ENCODE data around the gene KCNQ1. TPM values are rescaled to one million over a fixed set of nuclear protein-coding genes. Genes with fewer than 3 reads are reported as not detected.

Gene KCNQ1
- total and polyA plus RNA-seq, 2 of the 13 experiments (the other 11 are each of a cell fraction or from before 2014, with no cell fraction given) = 0.02 to 0.08 TPM

DNA sequence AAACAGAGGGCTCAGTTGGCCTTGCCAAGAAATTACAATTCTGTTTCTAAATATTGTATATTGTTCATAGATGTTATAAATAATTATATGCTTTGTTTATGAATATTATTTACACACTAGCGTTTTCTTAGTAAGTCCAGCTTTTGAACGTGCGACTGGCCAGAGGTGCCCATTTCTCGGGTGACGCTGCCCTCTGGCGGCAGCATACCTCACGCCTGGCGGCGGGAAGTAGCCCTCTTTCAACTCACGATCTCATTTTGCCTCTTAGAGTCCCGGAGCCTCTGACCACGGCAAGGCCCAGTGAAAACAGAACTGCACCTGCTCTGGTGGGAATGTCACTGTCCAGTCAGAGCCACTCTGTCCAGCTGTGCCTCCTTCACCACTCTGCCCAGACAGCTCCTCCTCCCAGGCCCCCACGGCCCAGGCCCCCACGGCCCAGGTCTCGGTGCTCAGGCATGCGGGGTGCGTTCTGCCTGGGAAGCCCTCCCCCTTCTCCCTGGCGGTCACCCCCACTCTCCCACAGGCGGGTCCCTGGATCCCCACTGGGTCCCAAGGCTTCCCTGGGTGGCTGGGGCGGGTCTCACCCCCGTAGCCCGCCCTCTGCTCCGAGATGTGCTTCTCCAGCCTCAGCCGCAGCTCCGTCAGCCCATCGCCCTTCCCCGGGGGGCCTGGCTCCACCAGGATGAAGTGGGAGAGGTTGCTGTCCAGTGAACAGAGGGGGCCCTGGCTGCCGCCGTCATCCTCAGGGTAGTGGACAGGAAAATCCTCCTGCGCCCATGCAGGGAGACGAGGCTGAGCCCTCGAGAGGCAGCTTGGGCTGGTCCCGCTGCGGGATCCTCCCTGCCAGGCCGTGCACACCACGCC, 24.9 kb upstream of the KCNQ1 start (continued):
- TF ChIP-seq, protein P1, sequence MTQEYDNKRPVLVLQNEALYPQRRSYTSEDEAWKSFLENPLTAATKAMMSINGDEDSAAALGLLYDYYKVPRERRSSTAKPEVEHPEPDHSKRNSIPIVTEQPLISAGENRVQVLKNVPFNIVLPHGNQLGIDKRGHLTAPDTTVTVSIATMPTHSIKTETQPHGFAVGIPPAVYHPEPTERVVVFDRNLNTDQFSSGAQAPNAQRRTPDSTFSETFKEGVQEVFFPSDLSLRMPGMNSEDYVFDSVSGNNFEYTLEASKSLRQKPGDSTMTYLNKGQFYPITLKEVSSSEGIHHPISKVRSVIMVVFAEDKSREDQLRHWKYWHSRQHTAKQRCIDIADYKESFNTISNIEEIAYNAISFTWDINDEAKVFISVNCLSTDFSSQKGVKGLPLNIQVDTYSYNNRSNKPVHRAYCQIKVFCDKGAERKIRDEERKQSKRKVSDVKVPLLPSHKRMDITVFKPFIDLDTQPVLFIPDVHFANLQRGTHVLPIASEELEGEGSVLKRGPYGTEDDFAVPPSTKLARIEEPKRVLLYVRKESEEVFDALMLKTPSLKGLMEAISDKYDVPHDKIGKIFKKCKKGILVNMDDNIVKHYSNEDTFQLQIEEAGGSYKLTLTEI (CRISPR knock-in tag; conservative IDR thresholded peaks at IDR 0.05) = no peak
- TF ChIP-seq SRSF9 (IDR thresholded peaks at IDR 0.05; ENCODE audit: borderline replicate concordance, insufficient read depth, low read depth, low read length, poor library complexity, severe bottlenecking) = no peak
- TF ChIP-seq, protein P2, sequence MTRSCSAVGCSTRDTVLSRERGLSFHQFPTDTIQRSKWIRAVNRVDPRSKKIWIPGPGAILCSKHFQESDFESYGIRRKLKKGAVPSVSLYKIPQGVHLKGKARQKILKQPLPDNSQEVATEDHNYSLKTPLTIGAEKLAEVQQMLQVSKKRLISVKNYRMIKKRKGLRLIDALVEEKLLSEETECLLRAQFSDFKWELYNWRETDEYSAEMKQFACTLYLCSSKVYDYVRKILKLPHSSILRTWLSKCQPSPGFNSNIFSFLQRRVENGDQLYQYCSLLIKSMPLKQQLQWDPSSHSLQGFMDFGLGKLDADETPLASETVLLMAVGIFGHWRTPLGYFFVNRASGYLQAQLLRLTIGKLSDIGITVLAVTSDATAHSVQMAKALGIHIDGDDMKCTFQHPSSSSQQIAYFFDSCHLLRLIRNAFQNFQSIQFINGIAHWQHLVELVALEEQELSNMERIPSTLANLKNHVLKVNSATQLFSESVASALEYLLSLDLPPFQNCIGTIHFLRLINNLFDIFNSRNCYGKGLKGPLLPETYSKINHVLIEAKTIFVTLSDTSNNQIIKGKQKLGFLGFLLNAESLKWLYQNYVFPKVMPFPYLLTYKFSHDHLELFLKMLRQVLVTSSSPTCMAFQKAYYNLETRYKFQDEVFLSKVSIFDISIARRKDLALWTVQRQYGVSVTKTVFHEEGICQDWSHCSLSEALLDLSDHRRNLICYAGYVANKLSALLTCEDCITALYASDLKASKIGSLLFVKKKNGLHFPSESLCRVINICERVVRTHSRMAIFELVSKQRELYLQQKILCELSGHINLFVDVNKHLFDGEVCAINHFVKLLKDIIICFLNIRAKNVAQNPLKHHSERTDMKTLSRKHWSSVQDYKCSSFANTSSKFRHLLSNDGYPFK (CRISPR knock-in tag; IDR thresholded peaks at IDR 0.05; ENCODE audit: borderline replicate concordance) = peak; percentile 17; the same call in 1 of the 2 replicates
- TF ChIP-seq MTA3 (CRISPR knock-in tag; IDR thresholded peaks at IDR 0.05) = no peak
- peak; percentile 77 for TF ChIP-seq ZNF143 (CRISPR knock-in tag; IDR thresholded peaks at IDR 0.05)
- 0 out of 2 replicates have a peak, but pooled peaks have one; percentile 13 for TF ChIP-seq ZNF331 (CRISPR knock-in tag; IDR thresholded peaks at IDR 0.05)
- TF ChIP-seq, protein P3, sequence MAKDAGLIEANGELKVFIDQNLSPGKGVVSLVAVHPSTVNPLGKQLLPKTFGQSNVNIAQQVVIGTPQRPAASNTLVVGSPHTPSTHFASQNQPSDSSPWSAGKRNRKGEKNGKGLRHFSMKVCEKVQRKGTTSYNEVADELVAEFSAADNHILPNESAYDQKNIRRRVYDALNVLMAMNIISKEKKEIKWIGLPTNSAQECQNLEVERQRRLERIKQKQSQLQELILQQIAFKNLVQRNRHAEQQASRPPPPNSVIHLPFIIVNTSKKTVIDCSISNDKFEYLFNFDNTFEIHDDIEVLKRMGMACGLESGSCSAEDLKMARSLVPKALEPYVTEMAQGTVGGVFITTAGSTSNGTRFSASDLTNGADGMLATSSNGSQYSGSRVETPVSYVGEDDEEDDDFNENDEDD (CRISPR knock-in tag; IDR thresholded peaks at IDR 0.05; ENCODE audit: borderline replicate concordance) = peak; percentile 74; the same call in 1 of the 2 replicates
- TF ChIP-seq TGIF2 (CRISPR knock-in tag; IDR thresholded peaks at IDR 0.05) = no peak
- 0 out of 2 replicates have a peak, but pooled peaks have one; percentile 32 for TF ChIP-seq HOXD1 (CRISPR knock-in tag; IDR thresholded peaks at IDR 0.05)
- TF ChIP-seq MIXL1 (CRISPR knock-in tag; IDR thresholded peaks at IDR 0.05) = no peak
- peak; percentile 61 for TF ChIP-seq YY1 (IDR thresholded peaks at IDR 0.05; ENCODE audit: insufficient read depth, insufficient replicate concordance, low read depth, low read length)
- TF ChIP-seq, protein P4, sequence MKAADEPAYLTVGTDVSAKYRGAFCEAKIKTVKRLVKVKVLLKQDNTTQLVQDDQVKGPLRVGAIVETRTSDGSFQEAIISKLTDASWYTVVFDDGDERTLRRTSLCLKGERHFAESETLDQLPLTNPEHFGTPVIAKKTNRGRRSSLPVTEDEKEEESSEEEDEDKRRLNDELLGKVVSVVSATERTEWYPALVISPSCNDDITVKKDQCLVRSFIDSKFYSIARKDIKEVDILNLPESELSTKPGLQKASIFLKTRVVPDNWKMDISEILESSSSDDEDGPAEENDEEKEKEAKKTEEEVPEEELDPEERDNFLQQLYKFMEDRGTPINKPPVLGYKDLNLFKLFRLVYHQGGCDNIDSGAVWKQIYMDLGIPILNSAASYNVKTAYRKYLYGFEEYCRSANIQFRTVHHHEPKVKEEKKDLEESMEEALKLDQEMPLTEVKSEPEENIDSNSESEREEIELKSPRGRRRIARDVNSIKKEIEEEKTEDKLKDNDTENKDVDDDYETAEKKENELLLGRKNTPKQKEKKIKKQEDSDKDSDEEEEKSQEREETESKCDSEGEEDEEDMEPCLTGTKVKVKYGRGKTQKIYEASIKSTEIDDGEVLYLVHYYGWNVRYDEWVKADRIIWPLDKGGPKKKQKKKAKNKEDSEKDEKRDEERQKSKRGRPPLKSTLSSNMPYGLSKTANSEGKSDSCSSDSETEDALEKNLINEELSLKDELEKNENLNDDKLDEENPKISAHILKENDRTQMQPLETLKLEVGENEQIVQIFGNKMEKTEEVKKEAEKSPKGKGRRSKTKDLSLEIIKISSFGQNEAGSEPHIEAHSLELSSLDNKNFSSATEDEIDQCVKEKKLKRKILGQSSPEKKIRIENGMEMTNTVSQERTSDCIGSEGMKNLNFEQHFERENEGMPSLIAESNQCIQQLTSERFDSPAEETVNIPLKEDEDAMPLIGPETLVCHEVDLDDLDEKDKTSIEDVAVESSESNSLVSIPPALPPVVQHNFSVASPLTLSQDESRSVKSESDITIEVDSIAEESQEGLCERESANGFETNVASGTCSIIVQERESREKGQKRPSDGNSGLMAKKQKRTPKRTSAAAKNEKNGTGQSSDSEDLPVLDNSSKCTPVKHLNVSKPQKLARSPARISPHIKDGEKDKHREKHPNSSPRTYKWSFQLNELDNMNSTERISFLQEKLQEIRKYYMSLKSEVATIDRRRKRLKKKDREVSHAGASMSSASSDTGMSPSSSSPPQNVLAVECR (CRISPR knock-in tag; IDR thresholded peaks at IDR 0.05; ENCODE audit: borderline replicate concordance) = no peak; the same call in 1 of the 2 replicates
- TF ChIP-seq, protein P5, sequence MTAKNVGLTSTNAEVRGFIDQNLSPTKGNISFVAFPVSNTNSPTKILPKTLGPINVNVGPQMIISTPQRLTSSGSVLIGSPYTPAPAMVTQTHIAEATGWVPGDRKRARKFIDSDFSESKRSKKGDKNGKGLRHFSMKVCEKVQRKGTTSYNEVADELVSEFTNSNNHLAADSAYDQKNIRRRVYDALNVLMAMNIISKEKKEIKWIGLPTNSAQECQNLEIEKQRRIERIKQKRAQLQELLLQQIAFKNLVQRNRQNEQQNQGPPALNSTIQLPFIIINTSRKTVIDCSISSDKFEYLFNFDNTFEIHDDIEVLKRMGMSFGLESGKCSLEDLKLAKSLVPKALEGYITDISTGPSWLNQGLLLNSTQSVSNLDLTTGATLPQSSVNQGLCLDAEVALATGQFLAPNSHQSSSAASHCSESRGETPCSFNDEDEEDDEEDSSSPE (CRISPR knock-in tag; IDR thresholded peaks at IDR 0.05) = peak; percentile 75
- 0 out of 2 replicates have a peak, but pooled peaks have one; percentile 61 for TF ChIP-seq EED (CRISPR knock-in tag; IDR thresholded peaks at IDR 0.05)
- TF ChIP-seq KMT2B (CRISPR knock-in tag; IDR thresholded peaks at IDR 0.05) = 0 out of 2 replicates have a peak, but pooled peaks have one; percentile 24
- peak; percentile 68; the same call in 1 of the 2 replicates for TF ChIP-seq ZNF572 (CRISPR knock-in tag; IDR thresholded peaks at IDR 0.05)
- TF ChIP-seq KAT8 (CRISPR knock-in tag; IDR thresholded peaks at IDR 0.05) = peak; percentile 72

Data from HepG2 (cell line).